Measurements from ENCODE around the gene RAI14.

RAI14 gene

DNA sequence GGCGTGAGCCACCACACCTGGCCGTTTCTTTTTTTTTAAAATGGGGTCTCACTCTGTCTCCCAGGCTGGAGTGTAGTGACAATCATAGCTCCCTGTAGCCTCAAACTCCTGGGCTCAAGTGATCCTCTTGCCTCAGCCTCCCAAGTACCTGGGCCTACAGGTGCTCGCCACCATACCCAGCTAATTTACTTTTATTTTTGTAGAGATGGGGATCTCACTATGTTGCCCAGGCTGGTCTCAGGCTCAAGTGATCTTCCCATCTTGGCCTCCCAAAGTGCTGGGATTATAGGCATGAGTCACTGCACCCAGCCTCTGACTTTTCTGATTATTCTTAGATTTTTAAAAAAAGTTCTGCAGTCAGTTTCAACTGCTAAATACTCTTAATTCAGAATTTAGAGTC, 21.3 kb downstream of the RAI14 start:
- no peak for DNase-seq (ENCODE audit: low read depth in 2 of 2)

DNA sequence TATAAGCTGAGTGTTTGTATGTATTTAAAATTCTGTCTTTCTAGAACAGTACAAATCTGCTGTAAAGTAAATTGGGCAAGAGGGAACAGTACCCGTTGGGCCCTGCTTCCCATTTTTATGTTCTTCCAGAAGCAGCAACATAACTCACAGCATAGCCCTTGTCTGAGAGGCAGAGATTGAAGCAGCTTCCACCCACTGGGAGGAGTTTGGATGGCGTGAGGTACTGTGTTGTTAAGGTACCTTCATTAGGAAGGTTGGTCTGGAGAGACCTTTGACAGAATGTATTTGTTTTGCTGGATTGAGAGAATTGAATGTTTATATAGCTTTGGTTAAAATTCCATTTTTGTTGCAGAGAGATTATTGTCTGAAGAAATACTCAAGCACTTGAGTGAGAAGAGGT, 24.8 kb downstream of the RAI14 start:
- no peak for DNase-seq (ENCODE audit: low read depth in 2 of 2)

DNA sequence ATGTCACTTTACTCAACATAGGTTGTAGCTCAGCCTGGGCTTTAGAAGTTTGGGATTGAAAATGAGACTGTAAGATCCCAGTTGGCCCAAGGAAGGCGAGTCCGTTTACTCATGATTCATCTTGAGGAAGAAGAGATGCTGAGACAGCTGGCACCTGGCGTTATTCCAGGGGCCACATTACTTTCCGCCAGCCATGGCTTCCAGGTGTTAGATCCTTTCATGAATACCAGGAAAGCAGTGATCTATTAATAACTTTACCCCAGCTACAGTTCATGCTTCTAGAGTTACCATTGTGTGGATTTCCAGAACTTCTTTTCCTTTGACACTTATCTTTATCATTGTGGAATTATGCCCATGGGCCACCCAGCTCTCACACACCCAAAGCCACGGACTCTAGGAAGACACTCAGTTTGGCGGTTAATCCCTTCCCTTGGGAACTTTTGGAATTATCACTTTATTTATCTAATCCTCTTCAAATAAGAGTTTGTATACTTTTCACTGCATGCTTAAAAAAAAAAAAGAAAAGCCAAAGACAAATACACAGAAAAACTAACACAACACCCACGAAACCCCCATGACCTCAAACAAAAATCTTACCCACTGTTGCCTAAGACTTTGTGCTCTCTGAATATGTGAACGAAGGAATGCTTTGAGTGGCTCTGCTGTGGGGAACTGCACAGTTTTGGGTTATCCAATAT, 26.9 kb downstream of the RAI14 start:
- no peak for DNase-seq (ENCODE audit: low read depth in 2 of 2)

DNA sequence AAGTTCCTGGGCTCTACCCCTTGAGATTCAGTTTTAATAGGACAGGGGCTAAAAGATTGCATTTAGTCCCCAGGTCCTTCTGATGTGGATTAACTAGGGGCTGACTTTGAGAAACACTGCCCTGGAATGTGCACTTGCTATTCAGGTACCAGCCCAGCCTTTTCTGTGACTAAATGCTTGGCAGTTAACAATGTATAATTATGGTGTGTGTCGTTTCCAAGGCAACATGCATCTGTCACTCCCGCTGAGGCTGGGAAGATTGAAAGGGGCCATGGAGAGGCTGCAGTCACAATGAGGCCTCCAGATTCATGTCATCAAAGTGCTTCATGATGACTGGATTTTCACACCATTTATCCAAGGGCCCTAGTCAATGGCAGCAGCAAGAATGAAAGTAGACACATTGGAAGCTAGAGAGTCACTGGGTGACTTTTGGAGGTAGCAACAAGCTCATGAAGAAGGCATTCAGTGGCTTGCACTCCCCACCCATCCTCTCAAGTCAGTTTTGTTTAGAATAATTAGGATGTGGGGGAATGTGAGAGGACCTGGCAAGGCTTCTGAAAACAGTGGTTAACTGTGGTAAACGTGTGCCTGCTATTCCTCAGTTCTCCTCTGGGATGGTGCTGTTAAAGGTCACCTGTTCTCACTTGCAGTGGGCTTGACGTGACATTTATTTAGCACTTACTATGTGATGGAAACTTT, 28.3 kb downstream of the RAI14 start:
- DNase-seq (ENCODE audit: low read depth in 2 of 2): no peak

DNA sequence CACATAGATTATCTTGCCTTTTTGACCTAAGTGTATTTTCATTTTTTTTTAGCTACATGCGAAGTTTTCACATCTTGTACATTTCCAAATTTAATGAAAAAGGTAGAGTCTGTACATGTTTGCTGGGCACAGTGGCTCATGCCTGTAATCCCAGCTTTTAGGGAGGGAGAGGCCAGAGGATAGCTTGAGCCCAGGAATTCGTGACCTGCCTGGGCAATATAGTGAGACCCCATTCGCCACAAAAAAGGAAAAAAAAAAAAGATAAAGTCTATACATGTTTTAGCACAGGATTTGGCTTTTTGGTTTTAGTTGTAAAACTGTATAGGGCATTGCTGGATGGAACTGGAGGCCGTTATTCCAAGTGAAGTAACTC, 28.8 kb downstream of the RAI14 start:
- no peak for DNase-seq (ENCODE audit: low read depth in 2 of 2)

DNA sequence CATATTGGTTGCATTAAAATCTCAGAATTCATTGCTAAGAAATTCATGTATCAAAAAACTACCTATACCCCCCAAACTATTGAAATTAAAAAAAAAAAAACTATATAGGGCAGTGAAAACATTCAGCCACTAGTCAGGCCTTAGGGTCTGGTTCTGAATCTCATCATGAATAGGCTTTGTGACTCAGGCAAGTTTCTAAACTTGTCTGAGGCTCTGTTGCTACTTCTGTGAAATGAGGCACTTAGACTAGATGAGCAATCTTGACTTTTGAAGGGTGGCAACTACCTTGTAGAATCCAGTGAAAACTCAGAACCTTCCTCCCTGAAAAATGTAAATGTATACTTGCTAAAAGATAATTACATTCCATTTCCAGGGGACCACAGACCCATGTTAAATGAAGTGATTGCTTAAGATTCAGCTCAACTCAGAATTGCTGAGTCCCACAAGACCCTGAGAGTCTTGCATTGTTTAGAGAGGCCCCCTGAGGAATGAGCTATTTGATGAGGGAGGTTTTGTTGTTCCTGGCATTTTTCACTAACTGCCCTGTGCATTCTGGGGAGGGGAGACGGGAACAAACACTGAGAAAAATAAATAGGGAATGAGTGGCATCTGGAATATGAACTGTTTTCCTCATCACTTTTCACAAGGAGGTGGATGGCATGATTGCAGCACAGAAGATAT, 29.5 kb downstream of the RAI14 start:
- no peak for DNase-seq (ENCODE audit: low read depth in 2 of 2)

DNA sequence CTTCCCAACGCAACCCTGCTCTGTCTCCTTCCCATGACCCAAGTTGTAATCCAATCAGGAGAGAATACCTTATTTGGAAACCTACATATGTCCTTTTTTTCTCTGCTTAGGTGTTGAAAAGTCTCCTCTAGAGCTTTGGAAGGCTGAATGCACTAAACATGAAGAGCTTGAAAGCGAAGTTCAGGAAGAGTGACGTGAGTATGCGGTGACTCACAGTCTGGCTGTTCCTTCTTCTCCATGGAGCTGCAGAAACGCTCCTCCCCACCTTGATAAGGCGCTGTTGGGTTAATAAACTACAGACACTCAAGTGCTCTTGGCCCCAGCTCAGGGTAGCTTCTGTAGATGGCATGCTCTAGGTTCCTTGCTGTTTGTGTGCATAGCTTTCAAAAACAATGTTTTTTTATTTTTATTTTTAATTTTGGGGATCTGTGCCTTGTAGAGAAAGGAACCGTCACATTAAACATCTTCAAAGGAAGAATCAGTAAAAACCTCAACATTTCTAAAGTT, 30.7 kb downstream of the RAI14 start:
- no peak for DNase-seq (ENCODE audit: low read depth in 2 of 2)

DNA sequence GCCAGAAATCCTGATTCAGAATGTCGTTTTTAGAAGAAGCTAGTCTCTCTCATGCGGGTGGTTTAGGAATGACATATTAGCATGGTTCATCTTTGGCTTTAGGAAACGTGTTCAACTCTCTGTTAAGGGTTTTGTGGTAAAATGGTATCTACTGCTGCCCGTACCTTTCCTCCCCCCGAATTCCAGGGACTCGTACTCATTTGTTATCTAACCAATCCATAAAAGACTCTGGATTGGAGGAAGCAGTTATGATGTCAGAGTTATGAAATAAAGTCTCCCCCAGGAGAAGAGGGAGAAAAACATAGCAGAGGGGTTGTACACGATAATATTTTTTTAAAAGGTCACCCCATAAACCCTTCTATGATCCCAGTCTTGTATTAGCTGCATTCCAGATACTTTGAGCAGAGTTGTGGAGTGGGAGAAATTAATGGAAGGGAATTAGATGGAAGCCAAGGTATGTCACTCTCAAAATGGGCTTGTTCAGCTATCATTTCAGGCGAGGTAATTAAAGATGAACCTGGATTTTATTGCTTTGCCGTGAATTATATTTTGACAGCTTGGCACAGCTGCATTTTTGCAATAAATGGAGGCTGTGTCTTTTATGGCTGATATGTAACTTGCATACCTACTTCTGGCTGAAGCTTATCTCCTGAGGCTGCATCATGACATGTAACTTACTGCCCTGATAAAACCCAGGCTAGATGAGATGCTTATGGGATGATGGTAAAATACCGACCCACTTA, 31.3 kb downstream of the RAI14 start:
- DNase-seq (ENCODE audit: low read depth in 2 of 2): no peak

DNA sequence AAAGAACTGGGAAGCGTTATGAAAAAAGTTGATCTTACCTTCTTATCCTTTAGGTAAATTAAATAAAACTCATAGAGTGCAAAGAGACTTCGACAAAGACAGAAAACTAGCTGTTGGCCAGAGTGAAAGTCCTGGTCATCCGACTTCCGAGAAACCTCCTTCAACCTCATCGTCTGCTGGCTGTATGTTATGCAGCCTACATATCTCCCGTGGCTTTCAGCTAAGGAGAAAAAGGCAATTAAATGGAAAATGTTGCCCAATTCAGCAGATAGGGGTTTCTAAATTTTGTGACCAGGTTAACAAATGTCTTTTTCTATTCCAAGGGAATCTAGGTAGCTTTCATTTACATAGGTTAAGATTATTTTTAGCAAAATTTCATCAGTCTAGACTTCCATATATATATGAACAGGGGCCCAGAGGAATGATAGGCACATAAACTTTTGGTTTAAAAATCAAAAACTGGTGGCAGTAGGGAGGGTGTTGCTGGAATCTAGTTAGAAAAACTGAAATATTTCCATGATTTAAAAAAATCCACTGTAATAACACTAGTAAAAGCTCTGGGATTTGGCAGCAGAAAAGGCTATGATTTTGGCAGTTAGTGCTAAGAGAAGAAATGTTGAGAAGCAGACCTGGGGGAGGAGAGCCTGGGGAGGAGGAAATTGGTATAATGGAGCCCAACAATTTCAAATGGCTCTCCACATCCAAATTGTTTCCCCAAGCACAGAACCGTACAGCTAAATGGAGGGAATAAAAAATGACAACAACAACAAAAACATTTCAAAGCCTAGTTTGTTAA, 32.1 kb downstream of the RAI14 start:
- no peak for DNase-seq (ENCODE audit: low read depth in 2 of 2)

DNA sequence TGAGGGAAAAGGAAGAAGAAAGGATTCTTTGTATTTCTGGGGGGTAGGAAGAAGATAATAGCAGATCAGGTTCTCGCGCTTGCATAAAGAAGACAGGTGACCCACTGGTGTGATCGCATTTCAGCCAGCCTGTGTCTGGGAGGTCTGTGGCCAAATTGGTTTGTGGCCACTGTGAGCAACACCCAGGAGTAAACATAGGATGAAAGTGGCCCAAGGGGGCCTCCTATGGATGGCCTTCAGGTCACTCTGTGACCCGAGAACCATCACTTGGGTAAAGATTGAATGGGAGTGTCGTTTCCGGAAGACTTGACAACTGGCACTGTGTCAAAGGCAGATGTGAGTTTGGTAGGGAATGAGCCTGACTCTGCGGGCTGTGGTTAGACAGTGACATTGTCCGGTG, 34.2 kb downstream of the RAI14 start:
- no peak for DNase-seq (ENCODE audit: low read depth in 2 of 2)

DNA sequence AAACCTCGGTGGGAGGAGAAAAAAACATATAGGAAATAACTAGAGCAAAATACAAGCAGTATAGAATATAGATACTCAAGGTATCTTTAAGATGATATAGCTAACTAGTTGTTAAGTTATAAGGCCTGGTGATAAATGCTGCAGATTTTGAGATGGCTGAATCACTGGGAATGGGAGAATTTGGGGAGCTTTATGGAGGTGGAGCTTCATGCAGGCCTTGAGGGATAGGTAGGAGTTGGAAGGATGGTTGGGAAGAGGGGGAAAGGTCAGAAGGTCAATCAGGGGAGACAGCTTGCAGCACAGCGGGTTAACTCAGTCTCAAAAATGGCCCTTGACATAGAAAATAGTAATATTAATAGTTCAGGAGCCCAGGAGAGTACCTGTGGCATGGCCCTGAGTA, 34.8 kb downstream of the RAI14 start:
- DNase-seq (ENCODE audit: low read depth in 2 of 2): no peak

DNA sequence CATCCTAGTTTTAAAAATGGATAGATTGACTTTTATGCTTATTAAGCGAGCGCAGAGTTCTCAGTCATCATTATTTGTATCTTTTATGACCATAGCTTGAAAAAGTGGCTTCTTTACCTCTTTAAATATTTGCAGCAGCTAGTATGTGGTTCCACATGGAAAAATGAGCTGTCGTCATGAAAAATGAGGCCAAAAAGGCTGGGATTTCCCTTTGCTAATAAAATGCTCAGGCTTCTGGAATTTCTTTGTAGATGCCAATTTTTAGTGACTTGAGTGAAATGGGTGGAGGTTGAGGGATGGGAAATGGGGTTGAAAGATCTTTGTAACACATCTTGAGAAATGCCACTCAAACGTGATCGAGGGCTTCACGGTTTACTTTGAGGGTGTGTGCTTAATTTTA, 35.2 kb downstream of the RAI14 start:
- no peak for DNase-seq (ENCODE audit: low read depth in 2 of 2)

DNA sequence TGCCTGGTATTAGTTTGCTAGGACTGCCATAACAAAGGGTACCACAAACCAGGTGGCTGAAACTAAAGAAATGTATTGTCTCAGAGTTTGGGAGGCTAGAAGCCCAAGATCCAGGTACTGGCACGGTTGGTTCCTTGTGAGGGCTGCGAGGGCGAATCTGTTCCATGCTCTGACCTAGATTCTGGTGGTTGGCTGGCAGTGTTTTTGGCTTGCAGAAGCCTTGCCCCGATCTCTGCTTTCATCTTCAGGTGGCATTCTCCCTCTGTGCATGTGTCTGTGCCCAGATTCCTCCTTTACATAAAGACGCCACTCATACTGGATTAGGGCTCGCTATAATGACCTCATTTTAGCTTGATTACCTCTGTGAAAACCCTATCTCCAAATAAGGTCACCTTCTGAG, 36.7 kb downstream of the RAI14 start:
- DNase-seq (ENCODE audit: low read depth in 2 of 2): no peak

DNA sequence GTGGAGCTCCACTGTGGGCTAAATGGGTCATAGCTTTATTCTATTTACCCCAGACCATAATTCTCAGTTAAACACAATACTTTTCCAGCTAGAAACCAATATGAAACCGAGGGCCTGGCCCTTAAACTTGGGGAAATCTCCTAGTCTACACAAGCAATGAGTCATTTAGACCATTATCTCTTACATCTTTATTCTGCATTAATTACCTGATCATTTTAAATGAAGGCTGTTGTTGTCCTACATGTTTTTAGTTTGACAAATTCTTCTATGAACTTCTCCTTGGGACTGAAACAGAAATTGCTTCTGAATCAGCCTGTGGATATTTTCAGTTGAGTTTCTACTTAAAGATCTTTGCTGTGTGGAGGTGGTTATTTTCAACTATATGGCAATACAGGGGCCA, 37.9 kb downstream of the RAI14 start:
- DNase-seq (ENCODE audit: low read depth in 2 of 2): no peak

DNA sequence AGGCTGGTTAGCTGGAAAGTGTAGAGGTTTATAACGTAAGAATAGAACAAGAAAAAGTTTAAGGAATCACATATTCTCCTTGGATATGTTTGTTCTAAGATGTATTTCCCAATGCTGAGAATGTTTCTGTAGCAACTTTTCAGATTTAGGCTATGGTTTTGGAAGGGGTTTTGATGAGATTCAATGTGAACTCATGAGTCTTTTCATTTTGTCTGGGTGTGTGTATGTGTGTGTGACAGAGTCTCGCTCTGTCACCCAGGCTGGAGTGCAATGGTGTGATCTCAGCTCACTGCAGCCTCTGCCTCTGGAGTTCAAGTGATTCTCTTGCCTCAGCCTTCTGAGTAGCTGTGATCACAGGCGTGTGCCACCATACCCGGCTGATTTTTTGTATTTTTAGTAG, 38.6 kb downstream of the RAI14 start:
- DNase-seq (ENCODE audit: low read depth in 2 of 2): no peak

DNA sequence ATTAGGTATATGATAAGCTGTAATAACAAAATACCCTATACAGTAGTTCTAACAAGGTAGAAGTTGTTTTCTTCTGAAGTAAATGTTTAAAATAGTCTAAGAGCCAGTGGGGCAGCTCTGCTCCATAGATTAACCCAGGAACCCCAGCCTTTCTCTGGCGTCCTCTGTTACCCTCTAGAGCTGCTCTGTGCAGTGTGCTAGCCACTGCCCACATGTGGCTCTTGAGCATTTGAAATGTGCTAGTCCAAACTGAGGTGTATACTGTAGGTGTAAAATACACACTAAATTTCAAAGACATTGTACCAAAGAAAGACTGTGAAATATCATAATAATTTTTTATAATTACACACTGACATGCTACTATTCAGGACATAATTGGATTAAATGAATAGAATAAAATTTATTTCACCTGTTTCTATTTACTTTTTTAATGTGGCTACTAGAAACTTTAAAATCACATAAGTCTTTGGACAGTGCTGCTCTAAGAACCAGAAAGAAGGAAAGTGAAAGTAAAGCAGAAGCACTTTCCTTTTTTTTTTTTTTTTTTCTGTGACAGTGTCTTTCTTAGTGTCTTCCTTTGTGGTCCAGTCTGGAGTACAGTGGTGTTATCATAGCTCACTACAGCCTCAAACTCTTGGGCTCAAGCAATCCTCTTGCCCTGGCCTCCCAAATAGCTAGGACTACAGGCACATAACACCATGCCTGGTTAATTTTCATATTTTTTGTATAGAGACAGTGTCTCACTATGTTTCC, 39.3 kb downstream of the RAI14 start:
- DNase-seq (ENCODE audit: low read depth in 2 of 2): no peak

DNA sequence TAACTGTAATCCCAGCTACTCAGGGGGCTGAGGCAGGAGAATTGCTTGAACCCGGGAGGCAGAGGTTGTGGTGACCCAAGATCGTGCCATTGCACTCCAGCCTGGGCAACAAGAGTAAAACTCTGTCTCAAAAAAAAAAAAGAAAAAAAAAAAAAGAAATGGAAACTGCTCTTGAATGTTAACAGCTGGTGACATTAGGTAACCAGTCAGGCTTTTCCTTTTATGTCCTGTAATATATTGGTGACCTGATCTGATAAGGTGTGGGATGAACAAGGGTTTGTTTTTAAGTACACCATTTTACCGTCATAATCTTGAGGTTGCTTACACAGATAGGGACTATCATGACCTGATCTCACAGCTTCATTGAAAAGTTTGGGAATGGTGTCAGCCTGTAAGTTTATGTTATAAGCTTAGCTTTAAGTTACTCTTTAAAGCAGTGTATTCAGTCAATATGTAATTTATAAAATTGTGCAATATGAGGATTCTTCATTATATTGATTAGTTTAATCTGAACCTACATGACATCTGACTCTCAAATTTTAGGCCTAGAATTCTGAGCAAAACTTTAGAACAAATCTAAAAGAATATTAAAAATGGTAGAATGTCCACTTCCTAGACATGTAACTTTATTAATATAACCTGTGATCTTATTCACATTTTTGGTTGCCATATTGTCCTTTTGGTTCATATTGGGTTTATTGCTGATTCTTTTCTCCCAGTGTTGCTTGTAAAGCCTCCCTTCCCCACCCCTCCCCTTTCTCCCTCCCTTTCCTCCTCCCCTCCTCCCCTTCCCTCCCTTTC, 41.4 kb downstream of the RAI14 start:
- no peak for DNase-seq (ENCODE audit: low read depth in 2 of 2)

DNA sequence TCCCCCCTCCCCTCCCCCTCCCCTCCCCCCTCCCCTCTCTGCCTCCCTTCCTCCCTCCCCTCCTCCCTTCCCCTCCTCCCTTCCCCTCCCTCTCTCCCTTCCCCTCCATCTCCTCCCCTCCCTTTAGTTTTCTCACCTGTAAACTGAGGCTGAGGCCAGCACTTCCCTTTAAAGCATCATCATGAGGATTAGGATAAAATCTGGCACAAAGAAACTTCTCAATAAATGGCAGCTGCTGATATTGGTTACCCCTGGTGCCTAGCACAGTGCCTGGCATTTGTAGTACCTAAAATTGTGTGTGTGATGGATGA, 41.9 kb downstream of the RAI14 start:
- no peak for DNase-seq (ENCODE audit: low read depth in 2 of 2)

DNA sequence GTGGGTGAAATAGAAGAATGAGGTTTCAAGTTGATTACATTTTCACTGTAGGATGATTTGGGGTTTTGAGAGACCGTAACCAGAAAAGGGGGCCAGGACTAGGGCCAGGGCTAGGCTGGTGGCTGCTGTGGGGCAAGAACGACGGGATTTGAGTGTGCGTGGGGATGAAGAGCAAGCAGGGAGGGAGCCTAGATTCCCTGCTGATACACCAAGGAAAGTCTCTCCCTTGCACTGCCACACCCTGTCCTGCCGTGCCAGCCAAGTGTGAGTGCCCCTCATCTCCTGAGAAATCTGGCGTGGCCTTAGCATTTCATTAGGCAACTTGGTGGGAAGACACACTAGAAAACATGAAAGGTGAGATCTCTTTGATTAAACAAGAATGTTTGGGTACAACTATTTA, 42.6 kb downstream of the RAI14 start:
- DNase-seq (ENCODE audit: low read depth in 2 of 2): no peak
